ENCODE results near the gene MLIP.
"Not testable (repeated sequence)": the region's sequence is repeated elsewhere in the genome, so short reads cannot be mapped to it uniquely, and the experiment has no call there.

MLIP gene

GRCh38 chr6:54156650-54157250 is 45.5 kb downstream of the MLIP start:
- no peak for DNase-seq

DNA sequence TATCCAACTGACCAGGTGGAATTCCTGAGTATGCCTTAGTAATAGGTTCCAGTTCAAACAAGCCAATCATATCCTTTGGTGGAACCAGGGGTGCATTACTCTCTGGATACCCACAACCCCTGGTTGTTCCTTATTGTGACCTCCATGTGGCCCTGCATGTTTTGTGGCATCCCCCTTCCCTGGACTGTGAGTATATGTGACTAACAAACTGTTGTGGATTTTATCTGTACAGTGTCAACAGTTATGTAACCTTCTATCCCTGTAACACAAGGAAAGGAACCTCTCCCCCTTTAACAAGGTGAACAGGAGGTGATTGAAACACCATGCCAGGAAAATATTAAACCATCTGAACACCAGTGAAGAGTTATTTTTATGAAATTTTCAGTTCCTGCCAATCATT is 46.2 kb downstream of the MLIP start:
- DNase-seq, result no peak

DNA sequence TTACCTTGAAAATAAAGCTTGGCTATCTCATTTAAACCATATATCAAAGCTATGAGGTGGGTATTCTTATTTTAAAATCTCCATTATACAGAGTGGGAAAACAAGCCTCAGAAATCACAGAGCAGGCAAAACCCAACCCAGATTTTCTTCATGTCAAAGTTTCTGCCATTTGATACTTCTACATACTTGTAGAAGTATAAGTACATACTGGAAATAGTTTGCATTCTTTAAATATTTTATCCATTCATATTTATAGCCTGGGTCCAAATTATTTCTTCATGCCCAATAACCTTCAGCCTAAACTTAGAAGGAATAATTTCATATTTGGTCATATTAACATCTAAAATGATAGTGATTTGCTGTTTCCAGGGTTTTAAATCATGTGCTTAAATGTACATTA is 61.8 kb downstream of the MLIP start:
- no peak for DNase-seq

GRCh38 chr6:54179152-54179551 is 67.9 kb downstream of the MLIP start:
- no peak for DNase-seq

GRCh38 chr6:54183616-54184015 is 72.4 kb downstream of the MLIP start:
- DNase-seq, result no peak

GRCh38 chr6:54185885-54186284 is 74.6 kb downstream of the MLIP start:
- no peak for DNase-seq

DNA sequence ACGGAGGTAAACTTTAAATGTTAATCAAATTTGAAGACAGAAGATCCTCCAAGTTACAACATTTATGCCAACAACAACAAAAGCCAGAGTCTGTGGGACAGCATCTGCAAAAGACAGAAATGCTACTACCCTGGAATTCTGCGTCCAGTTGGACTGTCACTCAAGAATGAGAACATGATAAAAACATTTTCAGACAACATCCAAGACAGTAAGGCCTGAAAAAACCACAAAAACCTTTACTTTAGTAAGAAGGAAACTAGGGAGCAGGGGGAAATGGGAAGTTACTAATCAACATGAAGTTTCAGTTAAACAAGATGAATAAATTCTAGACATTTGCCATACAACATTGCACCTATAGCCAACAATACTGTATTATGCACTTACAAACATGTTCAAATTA is 77.6 kb downstream of the MLIP start:
- peak; percentile 58 for DNase-seq

DNA sequence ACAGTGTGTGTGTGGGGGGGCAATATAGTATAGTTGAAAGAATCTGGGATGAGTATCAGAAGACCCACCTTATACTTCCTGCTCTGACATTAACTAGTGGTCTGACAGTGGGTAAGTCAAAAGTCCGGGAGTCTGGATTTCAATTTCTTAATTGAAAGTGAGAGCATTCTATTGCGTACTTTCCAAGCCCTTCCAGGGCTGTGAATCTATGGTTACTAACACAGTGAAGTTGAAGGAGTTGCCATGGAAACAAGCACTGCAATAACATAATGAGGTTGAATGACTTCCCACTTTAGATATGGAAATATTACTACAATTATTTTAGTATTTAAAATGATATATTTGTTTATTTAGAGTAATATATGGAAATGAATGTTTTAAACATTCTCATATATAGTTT is 80.2 kb downstream of the MLIP start:
- DNase-seq, result peak; percentile 74

- no peak for DNase-seq
These were observed 81.8 kb downstream of the MLIP start for GRCh38 chr6:54192993-54193392.

GRCh38 chr6:54193560-54193959 is 82.3 kb downstream of the MLIP start:
- no peak for DNase-seq

DNA sequence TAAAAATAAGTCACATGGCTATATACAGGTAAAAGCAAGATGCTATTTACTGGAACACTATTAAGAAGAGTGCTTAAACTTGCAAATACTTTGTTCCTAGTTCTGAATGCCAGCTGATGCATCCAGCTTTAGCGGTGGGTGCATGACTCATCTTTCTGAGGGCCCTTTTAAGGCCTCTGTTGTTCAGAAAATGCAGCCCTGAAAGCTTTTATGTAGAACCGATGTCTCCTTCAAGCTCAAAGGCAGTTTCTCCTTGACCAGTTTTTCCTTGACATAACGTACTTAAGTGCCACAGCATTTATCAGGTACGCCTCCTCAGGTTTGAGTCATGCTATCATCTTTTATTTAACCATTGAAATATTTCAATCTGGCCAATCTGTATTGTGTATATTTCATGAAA is 82.8 kb downstream of the MLIP start:
- DNase-seq, result peak; percentile 7

- no peak for DNase-seq
These were observed 84.4 kb downstream of the MLIP start for GRCh38 chr6:54195637-54196036.

DNA sequence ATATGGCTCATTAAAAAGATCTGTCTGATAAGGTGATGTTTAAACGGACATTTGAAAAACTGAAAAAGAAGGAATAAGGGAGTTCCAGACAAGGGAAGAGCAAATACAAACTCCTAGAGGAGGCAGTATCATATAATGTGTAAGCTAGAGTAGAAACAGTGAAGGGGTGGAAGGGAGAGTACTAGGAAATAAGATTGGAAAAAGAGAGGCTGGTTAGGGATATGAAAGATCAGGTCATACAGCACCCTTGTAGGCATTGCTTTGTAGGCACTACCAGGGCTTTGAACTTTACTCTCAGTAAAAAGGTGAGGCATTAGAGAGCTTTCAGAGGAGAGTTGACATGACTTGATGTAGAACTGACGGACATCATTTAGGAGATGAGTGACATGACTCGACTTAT is 85.7 kb downstream of the MLIP start:
- no peak for DNase-seq

DNA sequence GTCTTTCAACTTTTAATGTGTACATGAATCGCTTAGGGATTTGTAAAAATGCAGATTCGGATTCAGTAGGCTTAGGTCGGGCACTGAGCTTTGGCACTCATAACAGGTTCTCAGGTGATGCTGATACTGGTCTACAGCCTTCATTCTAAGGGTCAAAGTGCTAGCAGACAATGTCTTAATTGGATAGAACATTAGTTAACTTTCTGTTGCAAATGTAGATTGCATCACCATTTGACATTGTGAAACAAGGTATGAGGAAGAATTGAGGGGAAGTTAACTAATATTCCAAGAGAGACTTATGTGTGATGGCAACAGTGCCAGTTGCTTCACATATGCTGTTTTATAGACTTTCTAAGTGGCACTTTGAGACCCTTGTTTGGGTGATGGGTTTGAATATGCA is 86.9 kb downstream of the MLIP start:
- peak; percentile 71 for DNase-seq

- not testable (repeated sequence) for DNase-seq
These were observed 92.3 kb downstream of the MLIP start for GRCh38 chr6:54203474-54204035.

GRCh38 chr6:54204921-54205591 is 93.8 kb downstream of the MLIP start:
- DNase-seq, result no peak

- peak; percentile 6 for DNase-seq
These were observed 95.3 kb downstream of the MLIP start for GRCh38 chr6:54206510-54206909.

GRCh38 chr6:54209983-54210382 is 98.7 kb downstream of the MLIP start:
- not testable (repeated sequence) for DNase-seq

DNA sequence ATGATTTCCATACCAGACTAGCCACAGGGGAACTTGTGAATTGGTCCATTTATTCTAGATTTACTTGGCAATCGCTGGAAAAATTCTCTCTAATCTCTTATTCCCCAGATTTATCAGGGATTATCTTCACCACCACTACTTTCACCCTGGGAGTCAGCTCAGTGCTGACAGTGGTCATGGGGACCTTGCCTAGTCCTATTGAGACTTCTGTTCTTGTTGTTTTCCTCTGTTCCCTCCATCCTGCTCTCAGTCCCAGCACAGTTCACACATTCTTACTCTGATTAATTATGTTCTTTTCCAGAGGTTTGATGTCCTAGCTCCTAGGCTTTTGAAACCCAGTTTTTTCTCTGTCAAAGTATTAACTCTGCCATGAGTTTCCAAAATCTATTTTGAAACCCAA is 103.0 kb downstream of the MLIP start:
- no peak for DNase-seq

DNA sequence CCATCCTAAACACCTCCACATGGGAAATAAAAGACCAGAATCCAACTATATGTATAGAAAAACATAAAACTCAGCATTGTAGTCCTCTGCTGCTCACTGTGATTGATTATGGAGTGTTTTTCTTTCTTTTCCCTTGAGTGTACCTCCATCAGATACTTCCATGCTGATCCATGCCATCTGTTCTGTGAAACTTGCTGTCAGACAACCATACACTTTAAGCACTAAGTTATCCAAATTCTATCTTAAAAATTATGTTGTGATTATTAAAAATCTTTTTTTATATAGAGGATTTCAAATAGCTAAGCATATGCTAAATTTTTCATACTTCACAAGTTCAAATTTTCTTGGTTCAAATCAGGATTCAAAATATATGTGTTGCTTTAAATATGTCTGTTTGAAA is 105.1 kb downstream of the MLIP start:
- DNase-seq, result no peak

DNA sequence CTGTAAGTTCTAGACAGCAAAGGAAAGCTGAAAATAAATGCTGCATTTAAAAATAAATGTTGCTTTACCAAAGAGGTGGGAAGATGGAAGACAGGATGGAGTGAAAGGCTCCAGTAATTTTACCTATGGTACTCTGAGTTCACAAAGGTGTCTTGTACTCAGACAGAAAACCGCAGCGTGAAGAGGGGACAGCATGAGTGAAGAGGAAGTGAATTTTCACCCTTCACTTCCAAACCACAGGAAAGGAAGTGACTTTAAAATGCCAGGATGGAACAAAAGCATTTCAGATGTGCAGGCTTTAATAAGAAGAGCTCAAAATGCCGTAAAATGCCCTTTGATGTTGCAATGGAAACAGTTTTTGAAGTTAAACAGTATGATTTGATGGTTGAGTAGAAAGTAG is 105.8 kb downstream of the MLIP start:
- no peak for DNase-seq

DNA sequence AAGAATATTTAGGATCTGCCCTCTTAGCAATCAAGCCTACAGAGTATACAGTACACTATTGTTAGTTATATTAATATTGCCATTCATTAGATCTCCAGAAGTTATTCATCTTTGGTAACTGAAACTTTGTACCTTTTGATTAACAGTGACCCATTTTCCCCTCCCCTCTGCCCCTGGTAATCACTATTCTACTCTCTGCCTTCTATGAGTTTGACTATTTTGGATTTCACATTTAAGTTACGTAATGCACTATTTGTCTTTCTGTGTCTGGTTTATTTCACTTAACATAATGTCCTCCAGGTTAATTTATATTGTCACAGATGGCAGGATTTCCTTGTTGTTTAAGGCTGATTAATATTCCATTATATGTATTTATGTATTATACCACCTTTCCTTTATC is 111.0 kb downstream of the MLIP start:
- no peak for DNase-seq

- no peak for DNase-seq
These were observed 121.5 kb downstream of the MLIP start for GRCh38 chr6:54232703-54233102.

DNA sequence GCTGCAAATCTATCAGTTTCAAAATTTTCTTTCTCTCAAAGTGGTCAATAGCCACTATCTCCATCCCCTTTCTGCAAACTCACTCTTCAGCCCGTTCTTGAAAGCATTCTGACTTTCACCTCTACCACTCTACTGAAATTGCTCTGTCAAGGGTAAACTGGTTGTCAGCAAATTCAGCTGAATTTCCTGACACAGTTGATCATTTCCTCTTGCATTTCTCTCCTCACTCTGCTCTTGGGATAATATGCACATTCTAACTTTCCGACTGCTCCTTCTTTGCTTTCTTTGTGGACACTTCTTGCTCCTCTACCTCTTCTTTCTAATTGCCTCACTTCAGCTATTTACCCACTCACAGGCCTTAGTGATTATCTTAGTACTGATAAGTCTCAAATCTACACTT is 123.3 kb downstream of the MLIP start:
- no peak for DNase-seq

DNA sequence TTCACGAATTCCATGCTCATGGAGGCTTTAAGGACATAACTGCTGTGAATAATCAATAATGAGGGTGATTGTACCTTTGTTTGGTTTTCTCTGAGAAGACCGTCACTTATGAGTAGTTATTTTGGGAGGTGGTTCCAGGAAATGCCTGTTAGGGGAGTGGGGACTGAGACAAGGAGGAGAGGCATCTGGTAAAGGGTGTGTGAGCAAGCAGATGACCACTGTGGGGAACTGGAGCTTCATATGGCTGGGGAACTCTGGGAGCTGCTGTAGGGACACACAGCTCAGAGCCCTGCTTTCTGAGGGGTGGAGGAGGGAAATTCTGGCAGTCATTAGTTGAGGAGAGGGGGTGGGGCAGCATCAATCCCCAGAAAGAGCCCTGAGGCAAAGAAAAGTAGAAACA is 125.7 kb downstream of the MLIP start:
- no peak for DNase-seq
